ENCODE results near the gene TNP2. TPM values are rescaled to one million over a fixed set of nuclear protein-coding genes. Genes with fewer than 3 reads are reported as not detected.

Gene TNP2
- total RNA-seq, 1 donor from 2014 or later: not detected

- no peak for DNase-seq (ENCODE audit: extremely low spot score, unreplicated experiment)
These were observed 1.6 kb upstream of the TNP2 start for GRCh38 chr16:11270602-11271162.

GRCh38 chr16:11265124-11265523, 4.0 kb downstream of the TNP2 start:
- no peak for DNase-seq (ENCODE audit: extremely low spot score, unreplicated experiment)
- Mint-ChIP-seq H3K27me3 (ENCODE audit: unreplicated experiment) (peaks cover 10% of the 10 kb centered on the region), H3K4me1 (ENCODE audit: unreplicated experiment) (no peaks in the 10 kb centered on the region), H3K36me3 (ENCODE audit: unreplicated experiment) (no peaks in the 10 kb centered on the region), H3K9me3 (ENCODE audit: unreplicated experiment) (no peaks in the 10 kb centered on the region), H3K4me3 (ENCODE audit: unreplicated experiment) (no peak overlapping the region), H3K27ac (ENCODE audit: unreplicated experiment) (no peak overlapping the region)
- TF ChIP-seq CTCF (IDR thresholded peaks at IDR 0.05): no peak

More at GRCh38 chr16:11270602-11271162, 1.6 kb upstream of the TNP2 start:
- Mint-ChIP-seq H3K27me3 (ENCODE audit: unreplicated experiment) (peaks cover 4% of the 10 kb centered on the region), H3K36me3 (ENCODE audit: unreplicated experiment) (no peaks in the 10 kb centered on the region), H3K4me3 (ENCODE audit: unreplicated experiment) (no peak overlapping the region), H3K27ac (ENCODE audit: unreplicated experiment) (no peak overlapping the region), H3K9me3 (ENCODE audit: unreplicated experiment) (no peaks in the 10 kb centered on the region), H3K4me1 (ENCODE audit: unreplicated experiment) (peaks cover 9% of the 10 kb centered on the region)
- no peak for TF ChIP-seq CTCF (IDR thresholded peaks at IDR 0.05)

- H3K9me3 Mint-ChIP-seq (ENCODE audit: unreplicated experiment): no peaks in the 10 kb centered on the region
- TF ChIP-seq CTCF (IDR thresholded peaks at IDR 0.05): no peak
- H3K27ac Mint-ChIP-seq (ENCODE audit: unreplicated experiment): no peak overlapping the region
- peaks cover 6% of the 10 kb centered on the region for H3K4me1 Mint-ChIP-seq (ENCODE audit: unreplicated experiment)
- H3K27me3 Mint-ChIP-seq (ENCODE audit: unreplicated experiment): peaks cover 10% of the 10 kb centered on the region
- no peak overlapping the region for H3K4me3 Mint-ChIP-seq (ENCODE audit: unreplicated experiment)
- no peak for DNase-seq (ENCODE audit: extremely low spot score, unreplicated experiment)
- no peaks in the 10 kb centered on the region for H3K36me3 Mint-ChIP-seq (ENCODE audit: unreplicated experiment)
These were observed 4.8 kb downstream of the TNP2 start for GRCh38 chr16:11264155-11264832.

- H3K27ac Mint-ChIP-seq (ENCODE audit: unreplicated experiment): no peak overlapping the region
These were observed 5.4 kb downstream of the TNP2 start for GRCh38 chr16:11263737-11264136.

More at GRCh38 chr16:11263737-11264136, 5.4 kb downstream of the TNP2 start:
- H3K27me3 Mint-ChIP-seq (ENCODE audit: unreplicated experiment): peaks cover 10% of the 10 kb centered on the region
- no peak overlapping the region for H3K4me3 Mint-ChIP-seq (ENCODE audit: unreplicated experiment)
- H3K4me1 Mint-ChIP-seq (ENCODE audit: unreplicated experiment): peaks cover 12% of the 10 kb centered on the region
- no peaks in the 10 kb centered on the region for H3K9me3 Mint-ChIP-seq (ENCODE audit: unreplicated experiment)
- no peak for TF ChIP-seq CTCF (IDR thresholded peaks at IDR 0.05)
- no peak for DNase-seq (ENCODE audit: extremely low spot score, unreplicated experiment)
- no peaks in the 10 kb centered on the region for H3K36me3 Mint-ChIP-seq (ENCODE audit: unreplicated experiment)
